Right kidney (tissue), 1 donor: ENCODE data around the gene GRAMD1B.

Experiments
- DNase-seq: peaks from one replicate; pipeline ENCODE4 v3.0.0-alpha.2; 2016

GRAMD1B gene

DNA sequence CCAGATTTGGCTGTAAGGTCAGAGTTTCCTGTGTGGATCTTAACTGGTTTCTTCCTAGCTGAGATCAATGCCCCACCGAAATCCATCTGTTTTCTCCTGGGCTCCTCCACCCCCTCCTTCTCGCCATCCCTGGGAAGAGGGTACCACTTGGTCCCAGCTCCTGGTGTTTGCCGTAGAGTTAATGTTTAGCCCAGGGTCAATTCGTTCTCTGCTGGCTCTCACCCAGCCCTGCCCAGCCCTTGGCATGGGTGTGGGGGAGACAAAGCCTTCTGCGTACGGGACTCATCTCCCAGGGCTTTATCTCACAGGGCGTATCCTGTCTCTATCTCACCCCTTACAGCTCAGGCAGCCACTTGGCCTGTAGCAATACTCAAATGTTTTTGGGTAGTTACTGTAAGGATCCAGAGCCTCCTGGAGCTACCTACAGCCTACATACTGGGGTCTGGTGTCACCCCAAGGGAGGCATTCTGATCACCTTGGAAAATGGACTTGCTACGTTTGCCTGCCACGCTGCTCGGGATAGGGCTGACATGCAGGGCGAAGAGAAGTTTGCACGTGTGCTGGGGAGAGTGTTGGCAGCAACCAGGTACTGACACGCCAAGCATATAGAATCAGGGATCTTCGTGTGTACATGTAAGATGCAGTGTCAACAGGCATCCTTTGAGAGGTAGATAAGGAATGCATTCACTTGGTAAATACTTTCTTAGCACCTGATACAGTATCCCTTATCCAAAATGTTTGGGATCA, 158.2 kb downstream of the GRAMD1B start:
- DNase-seq = no peak

- DNase-seq = no peak
Measured at GRCh38 chr11:123588864-123589262, 158.8 kb downstream of the GRAMD1B start.

GRCh38 chr11:123590296-123590912, 160.3 kb downstream of the GRAMD1B start:
- peak; percentile 31 for DNase-seq

DNA sequence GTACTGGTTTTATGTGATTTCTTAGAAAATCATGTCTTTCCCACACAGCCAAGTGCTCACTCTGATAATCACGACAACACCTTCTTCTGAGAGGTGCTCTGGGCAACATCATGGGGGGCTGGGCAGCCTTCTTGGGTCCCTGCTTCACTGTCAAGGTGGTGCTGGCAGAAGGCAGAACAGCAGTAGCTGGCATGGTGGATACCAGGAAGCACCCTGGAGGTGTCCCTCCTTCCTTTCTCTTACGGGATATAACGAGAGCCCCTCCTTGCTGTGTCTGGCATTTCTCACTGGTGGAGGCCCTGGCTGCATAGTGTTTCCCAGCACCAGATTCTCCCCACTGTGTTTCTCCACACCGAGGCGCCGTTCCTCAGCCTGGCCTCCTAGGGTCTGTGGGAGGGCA, 163.5 kb downstream of the GRAMD1B start:
- DNase-seq = no peak

DNA sequence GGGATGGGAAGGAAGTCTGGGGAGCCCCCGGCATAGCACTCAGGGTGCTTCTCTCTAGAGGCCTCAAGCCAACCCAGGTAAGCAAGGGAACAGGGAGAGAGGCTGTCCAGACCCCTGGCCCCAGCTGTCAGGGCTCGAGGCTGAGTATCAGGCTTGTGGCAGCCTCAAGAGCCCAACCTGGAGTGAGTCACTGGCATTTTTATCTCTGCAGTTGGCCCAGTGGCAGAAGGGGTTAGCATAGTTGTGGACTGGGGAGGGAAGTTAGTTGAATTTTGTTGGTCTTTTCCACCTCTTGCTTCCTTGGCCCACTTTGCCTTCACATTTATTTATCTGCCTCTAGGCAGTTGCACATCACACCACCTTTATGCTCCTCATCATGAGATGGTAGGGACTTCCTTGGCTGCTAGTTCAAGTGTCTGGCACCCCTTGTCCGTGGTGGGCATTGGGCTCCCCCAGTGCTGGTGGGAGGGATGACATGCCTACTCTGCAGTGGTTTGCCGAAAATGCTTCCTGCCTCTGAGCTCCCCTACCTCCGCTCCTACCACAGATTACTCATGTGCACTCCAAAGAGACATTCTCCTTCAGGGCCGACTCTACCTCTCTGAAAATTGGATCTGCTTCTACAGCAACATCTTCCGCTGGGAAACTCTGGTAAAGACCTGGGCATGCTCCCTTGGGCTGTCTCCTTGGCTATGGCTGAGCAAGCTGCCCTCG, 164.3 kb downstream of the GRAMD1B start:
- no peak for DNase-seq

DNA sequence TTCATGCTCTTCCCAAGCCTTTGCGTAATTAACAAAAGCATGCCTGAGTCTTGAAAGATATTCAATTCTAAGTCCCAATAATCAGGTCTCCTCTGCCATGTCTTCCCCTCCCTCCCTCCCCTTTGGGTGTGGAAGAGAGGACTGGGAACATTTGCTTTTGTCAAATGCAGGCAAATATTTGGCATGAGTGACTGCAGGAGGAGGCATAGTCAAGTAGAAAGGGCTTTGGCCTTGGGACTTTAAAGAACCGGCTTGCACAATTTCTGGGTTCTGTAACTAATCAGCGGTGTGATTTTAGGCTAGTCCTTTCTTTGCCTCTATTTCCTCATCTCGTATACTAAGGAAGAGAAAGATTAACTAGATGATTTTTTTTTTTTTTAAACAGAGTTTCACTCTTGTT, 164.9 kb downstream of the GRAMD1B start:
- no peak for DNase-seq

GRCh38 chr11:123597859-123598258, 167.8 kb downstream of the GRAMD1B start:
- DNase-seq = no peak

DNA sequence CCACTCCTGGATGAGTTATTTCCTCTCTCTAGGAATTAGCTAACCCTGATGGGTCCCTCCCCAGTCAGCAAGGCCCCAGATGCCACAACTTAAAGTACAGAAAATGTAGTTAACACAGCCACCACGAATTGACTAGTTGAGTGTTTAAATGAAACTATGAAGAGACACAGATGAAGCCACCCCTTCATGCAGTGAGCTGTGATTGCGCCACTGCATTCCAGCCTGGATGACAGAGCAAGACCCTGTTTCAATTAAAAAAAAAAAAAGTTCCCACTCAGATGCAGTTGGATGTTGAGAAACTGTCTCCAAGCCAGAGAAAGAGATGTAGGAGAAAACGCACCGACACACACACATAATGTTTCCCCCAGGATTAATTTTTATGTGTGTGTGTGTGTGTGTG, 171.1 kb downstream of the GRAMD1B start:
- DNase-seq = no peak

- DNase-seq = no peak
Measured at GRCh38 chr11:123601743-123602142, 171.7 kb downstream of the GRAMD1B start.

GRCh38 chr11:123603666-123604065, 173.6 kb downstream of the GRAMD1B start:
- no peak for DNase-seq

- no peak for DNase-seq
Measured at GRCh38 chr11:123607781-123608180, 177.7 kb downstream of the GRAMD1B start.

DNA sequence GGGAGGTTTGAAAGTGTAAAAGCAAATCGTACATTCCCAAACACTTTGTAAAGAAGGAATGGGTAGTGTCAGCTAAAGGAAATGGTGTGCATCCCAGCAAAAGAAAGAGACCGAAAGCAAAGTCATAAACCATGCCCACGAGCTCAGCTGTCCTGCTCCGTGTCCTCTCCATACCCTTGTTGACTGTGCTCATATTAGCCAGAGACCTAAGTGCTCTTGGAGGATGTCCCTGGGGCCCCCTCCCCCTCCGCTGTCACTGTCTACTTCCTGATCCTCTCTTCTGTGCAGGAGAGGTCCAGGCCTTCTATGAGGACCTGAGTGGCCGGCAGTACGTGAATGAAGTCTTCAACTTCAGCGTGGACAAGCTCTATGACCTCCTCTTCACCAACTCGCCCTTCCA, 178.3 kb downstream of the GRAMD1B start:
- DNase-seq = no peak

DNA sequence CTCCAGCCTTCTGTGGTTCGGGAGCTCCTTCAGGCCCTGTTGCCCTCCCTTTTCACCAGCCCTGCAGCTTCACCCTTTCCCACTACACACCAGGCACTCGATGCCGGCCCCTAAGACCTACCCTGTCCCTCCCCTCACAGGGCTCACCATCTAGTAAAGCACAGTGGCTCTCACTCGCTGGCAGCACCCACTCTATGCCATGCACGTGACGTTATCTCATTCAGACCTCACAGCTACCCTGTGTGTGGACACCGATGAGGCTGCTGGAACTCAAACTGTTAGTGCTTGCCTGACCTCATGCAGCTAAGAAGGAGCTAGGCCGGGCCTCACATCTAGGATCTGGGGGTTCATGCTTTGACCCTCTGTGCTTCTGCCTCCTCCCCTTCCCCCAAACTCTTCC, 178.9 kb downstream of the GRAMD1B start:
- no peak for DNase-seq

DNA sequence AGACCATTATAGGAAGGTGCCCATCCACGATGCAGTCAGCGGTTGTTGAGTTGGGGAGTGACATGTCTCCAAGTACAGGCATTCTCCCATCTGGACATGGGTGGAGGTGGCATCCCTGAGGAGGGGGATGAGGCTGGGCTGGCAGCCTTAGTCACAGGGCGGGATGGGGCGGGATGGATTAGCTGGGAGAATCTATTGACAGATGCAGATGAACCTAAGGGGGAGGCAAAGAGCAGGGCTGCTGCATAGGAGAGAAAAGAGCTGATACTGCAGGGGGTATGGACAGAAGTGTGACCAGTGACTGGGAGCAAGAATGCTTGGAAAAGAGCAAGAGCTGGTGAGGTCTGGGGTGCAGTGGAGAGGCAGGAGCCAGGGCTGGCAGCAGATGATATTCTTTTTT, 181.6 kb downstream of the GRAMD1B start:
- no peak for DNase-seq

DNA sequence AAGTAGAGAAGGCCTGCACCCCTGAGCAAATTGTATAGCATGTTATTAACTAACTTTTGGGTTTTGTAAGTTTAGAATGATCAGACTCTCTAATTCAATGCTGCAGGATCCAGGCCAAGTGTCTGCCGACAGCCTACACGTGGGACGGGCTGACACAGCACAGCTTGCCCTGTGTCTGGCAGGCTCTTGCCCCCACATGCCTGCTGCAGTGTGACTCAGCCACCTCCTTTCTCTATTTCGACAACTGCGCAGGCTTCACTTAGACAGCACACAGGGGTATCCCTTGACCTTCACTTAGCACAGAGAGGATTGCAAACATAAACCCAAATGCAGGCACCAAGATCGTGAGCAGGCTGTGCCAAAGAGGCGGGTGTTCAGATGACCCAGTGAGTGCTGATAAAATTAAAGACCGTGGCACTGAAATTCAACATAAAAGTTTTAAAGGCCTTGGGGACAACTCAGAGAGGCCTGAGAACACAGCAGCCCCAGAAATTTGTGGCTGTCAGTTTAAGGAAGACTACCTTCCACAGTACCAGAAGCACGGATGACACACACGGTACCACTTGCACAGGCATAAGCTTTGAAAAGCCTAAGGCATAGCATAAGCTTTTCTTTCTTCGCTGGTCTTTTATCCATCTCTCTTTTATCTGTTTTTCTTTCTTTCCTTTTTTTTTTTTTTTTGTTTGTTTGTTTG, 186.6 kb downstream of the GRAMD1B start:
- no peak for DNase-seq

- no peak for DNase-seq
Measured at GRCh38 chr11:123622576-123622975, 192.5 kb downstream of the GRAMD1B start.

GRCh38 chr11:123624974-123625373, 194.9 kb downstream of the GRAMD1B start:
- DNase-seq = no peak

DNA sequence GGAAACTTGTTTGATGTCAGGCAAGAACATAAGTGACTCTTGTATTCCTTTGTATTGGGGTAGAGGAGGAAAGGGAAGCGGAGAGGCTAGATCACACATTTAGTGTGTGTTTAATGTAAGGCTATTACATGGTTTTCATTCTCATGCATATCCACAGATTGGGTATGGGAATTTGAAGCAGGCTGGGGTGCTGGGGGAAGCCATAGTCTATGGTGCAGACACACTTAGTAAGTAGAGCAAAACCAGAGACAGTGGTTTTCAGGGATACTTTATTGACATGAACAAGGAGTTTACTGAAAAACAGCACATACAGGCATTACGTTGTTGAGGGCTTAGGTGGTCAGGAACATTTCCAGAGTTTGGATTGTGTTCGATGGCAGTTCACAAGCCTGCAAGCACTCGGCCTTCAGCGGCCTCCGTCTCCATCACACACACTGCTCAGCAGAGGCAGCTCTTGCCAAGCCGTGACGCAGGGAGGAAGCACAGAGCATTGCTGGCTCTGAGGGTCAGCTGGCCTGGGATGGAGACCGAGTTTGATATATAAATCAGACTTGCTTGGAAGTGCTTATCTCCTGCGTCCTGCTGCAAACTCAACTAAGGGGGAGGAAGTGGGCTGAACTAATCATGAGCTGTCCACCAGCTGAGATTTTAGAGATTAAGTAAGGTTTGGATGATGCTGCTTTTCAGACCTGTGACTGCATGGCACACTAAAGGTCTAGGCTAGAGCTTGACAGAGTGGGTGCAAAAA, 199.0 kb downstream of the GRAMD1B start:
- DNase-seq = peak; percentile 10

DNA sequence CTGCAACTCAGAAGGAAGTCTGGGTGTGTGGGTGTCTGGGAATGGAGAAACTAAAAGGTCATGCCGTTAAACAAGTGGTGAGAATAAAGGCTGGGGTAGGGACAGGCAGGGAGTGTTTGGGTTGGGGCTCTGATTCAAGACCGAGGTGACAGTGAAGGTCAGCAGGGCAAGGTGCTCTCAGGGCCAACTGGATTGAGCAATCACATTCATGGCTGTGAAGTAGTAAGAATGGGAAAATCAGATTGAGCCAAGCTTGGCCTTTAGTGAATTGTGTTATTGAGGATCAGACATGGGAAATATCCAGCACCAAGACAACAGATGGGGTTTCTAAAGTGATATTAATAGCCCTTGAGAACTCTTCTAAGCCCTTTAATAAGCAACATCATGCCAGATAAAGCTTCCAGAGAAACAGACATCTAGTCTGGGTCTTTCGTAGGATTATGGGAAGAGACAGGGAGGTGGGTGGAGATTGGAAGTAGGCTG, 200.1 kb downstream of the GRAMD1B start:
- DNase-seq = no peak

DNA sequence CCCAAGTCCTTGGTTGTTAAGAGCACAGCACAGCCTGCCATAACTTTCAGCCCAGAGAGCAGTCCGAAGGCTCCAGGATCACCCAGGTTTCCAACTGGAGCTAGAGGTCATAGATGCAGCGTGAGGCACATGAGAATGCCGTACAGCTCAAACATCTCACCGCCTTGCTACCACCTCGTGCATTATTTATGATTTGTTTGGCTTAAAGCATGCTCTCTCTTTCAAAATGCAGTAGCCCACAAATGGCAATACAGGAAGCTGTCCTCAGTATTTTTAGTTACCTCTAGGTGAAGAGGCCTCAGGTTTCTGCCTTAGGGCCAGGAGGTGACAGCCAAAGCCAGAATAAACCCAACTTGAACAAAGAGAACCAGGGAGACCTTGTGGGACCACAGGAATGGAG, 210.0 kb downstream of the GRAMD1B start:
- no peak for DNase-seq

GRCh38 chr11:123640677-123641494, 210.8 kb downstream of the GRAMD1B start:
- peak; percentile 41 for DNase-seq
